ENCODE data around the gene LLGL2. TPM values are rescaled to one million over a fixed set of nuclear protein-coding genes. Genes with fewer than 3 reads are reported as not detected.

Gene LLGL2
- total RNA-seq, 1 donor from 2014 or later, result 3.4 TPM

GRCh38 chr17:75546181-75546580, 20.7 kb downstream of the LLGL2 start:
- DNase-seq (ENCODE audit: extremely low read depth, low read depth, low spot score), result no peak

- no peak for DNase-seq (ENCODE audit: extremely low read depth, low read depth, low spot score)
Observed at GRCh38 chr17:75547091-75547490, 21.6 kb downstream of the LLGL2 start.

GRCh38 chr17:75548813-75549212, 23.3 kb downstream of the LLGL2 start:
- DNase-seq (ENCODE audit: extremely low read depth, low read depth, low spot score), result no peak

- no peak for DNase-seq (ENCODE audit: extremely low read depth, low read depth, low spot score)
Observed at GRCh38 chr17:75549246-75550138, 24.0 kb downstream of the LLGL2 start.

GRCh38 chr17:75550139-75550465, 24.6 kb downstream of the LLGL2 start:
- no peak for DNase-seq (ENCODE audit: extremely low read depth, low read depth, low spot score)

- no peak for DNase-seq (ENCODE audit: extremely low read depth, low read depth, low spot score)
Observed at GRCh38 chr17:75551266-75551665, 25.8 kb downstream of the LLGL2 start.

GRCh38 chr17:75552425-75553294, 27.2 kb downstream of the LLGL2 start:
- DNase-seq (ENCODE audit: extremely low read depth, low read depth, low spot score), result no peak

- DNase-seq (ENCODE audit: extremely low read depth, low read depth, low spot score), result no peak
Observed at GRCh38 chr17:75553295-75554110, 28.0 kb downstream of the LLGL2 start.

- DNase-seq (ENCODE audit: extremely low read depth, low read depth, low spot score), result no peak
Observed at GRCh38 chr17:75555679-75556153, 30.2 kb downstream of the LLGL2 start.

GRCh38 chr17:75557075-75557851, 31.8 kb downstream of the LLGL2 start:
- no peak for DNase-seq (ENCODE audit: extremely low read depth, low read depth, low spot score)

- no peak for DNase-seq (ENCODE audit: extremely low read depth, low read depth, low spot score)
Observed at GRCh38 chr17:75557852-75558665, 32.6 kb downstream of the LLGL2 start.

GRCh38 chr17:75558666-75559530, 33.4 kb downstream of the LLGL2 start:
- DNase-seq (ENCODE audit: extremely low read depth, low read depth, low spot score), result no peak

GRCh38 chr17:75559958-75560533, 34.5 kb downstream of the LLGL2 start:
- no peak for DNase-seq (ENCODE audit: extremely low read depth, low read depth, low spot score)

- no peak for DNase-seq (ENCODE audit: extremely low read depth, low read depth, low spot score)
Observed at GRCh38 chr17:75561927-75562603, 36.6 kb downstream of the LLGL2 start.

GRCh38 chr17:75563063-75563758, 37.7 kb downstream of the LLGL2 start:
- DNase-seq (ENCODE audit: extremely low read depth, low read depth, low spot score), result no peak

GRCh38 chr17:75564195-75564594, 38.7 kb downstream of the LLGL2 start:
- no peak for DNase-seq (ENCODE audit: extremely low read depth, low read depth, low spot score)

- no peak for DNase-seq (ENCODE audit: extremely low read depth, low read depth, low spot score)
Observed at GRCh38 chr17:75565066-75565465, 39.6 kb downstream of the LLGL2 start.

Data from glomerular endothelial cell (primary cell).